ENCODE data around the gene CST6.
A peak's percentile ranks its signal among the peaks of the same experiment; 100 is the strongest.
"Not testable (repeated sequence)": the region's sequence is repeated elsewhere in the genome, so short reads cannot be mapped to it uniquely, and the experiment has no call there.

Gene CST6

DNA sequence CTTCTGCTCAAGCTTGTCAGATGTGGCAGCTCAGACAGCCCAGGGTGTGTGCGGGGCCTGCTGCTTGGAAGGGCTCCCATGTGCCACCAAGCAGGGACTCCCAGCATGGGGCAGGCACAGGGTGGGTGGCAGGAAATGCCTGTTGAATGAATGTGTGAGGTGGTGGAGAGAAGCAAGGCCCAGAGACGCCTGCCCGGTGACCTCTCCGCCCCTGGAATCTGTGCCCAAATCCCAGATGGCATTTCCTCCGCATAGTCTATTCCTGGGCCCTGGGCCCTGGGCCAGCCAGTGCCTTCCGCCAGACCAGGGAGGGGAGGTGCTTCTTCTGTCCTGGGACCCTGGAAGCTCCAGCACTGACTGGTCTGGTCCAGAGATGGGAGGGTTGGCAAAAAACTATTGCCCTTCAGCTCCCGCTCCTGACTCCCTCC, 3.7 kb downstream of the CST6 start:
- peaks cover 6% of the 10 kb centered on the region for H3K4me1 ChIP-seq (ENCODE audit: control insufficient read depth, insufficient read depth, low read length, poor library complexity, severe bottlenecking)
- no peak for DNase-seq
- no peaks in the 10 kb centered on the region for H3K36me3 ChIP-seq (ENCODE audit: control insufficient read depth, insufficient read depth, low read length)
- H3K27ac ChIP-seq (ENCODE audit: insufficient read depth, low read length, poor library complexity, severe bottlenecking): no peak overlapping the region
- H3K27me3 ChIP-seq (replicated peaks; ENCODE audit: control insufficient read depth, insufficient read depth, low read length, poor library complexity, severe bottlenecking): peaks cover 22% of the 10 kb centered on the region
- H3K4me3 ChIP-seq (ENCODE audit: insufficient read depth, low read depth, low read length, poor library complexity, severe bottlenecking): no peak overlapping the region
- H3K9me3 ChIP-seq (ENCODE audit: control insufficient read depth, low read length): no peaks in the 10 kb centered on the region

DNA sequence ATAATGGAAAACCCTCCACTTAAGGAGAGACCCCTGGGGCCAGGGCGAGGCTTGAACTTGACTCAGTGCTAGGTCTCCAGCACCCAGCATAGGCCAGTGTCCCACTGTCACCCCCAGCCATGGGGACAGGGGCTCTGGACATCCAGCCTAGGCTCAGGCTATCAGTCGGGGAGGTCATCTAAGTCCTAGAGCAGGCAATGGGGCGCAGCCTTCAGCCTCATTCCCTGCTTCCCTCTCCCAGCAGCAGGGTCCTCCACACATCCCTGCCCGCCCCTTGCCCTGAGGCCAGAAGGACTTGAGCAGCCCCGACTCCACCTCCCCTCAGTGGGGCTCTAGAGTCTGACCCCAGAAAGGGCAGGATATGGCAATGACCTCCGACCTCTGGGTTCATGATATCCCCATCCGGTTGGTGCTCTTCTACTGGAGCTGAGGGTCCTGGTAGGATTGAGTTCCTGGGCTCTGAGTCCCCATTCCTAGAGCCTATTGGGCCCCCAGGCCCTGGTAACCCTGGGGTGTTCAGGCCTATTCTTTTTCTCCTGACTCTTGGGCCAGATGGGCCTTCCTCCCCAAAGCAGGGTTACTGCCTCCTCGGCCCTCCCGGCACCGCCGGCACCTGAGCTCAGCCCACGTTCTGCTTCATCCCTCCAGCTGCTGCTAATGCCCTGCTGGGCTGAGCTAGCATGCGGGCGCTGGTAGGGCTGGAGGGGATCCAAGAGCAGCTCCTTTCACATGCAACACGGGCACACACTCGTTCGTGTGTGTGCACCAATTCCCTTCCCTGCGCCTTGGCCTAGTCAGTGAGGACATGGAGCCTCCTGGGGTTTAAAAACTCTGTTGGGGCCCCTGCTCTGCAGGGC, 4.4 kb downstream of the CST6 start:
- H3K4me1 ChIP-seq (ENCODE audit: control insufficient read depth, insufficient read depth, low read length, poor library complexity, severe bottlenecking): peaks cover 6% of the 10 kb centered on the region
- no peak overlapping the region for H3K27ac ChIP-seq (ENCODE audit: insufficient read depth, low read length, poor library complexity, severe bottlenecking)
- peaks cover 21% of the 10 kb centered on the region for H3K27me3 ChIP-seq (replicated peaks; ENCODE audit: control insufficient read depth, insufficient read depth, low read length, poor library complexity, severe bottlenecking)
- H3K36me3 ChIP-seq (ENCODE audit: control insufficient read depth, insufficient read depth, low read length): no peaks in the 10 kb centered on the region
- H3K4me3 ChIP-seq (ENCODE audit: insufficient read depth, low read depth, low read length, poor library complexity, severe bottlenecking): no peak overlapping the region
- H3K9me3 ChIP-seq (ENCODE audit: control insufficient read depth, low read length): no peaks in the 10 kb centered on the region
- DNase-seq: no peak

DNA sequence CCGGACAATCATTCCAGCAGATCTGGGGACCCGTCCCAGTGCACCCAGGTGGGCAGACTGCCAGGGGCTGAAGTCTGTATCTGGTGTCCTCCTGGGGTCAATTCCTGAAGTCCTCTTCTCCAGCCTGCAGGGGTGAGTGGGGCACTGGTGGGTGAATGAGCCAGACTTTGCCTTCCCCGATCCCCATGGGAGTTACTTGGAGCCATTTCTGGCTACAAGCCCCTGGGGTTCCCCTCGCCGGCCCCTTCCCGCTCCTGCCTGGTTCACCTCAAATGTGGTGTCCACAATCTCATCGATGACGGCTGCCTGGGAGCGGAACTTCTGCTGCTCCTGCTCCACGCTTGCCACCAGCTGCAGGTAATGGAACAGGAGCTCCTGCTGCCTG, 5.0 kb downstream of the CST6 start:
- DNase-seq: no peak
- H3K4me3 ChIP-seq (ENCODE audit: insufficient read depth, low read depth, low read length, poor library complexity, severe bottlenecking): no peak overlapping the region
- H3K27ac ChIP-seq (ENCODE audit: insufficient read depth, low read length, poor library complexity, severe bottlenecking): no peak overlapping the region
- H3K36me3 ChIP-seq (ENCODE audit: control insufficient read depth, insufficient read depth, low read length): no peaks in the 10 kb centered on the region
- H3K27me3 ChIP-seq (replicated peaks; ENCODE audit: control insufficient read depth, insufficient read depth, low read length, poor library complexity, severe bottlenecking): peaks cover 15% of the 10 kb centered on the region
- peaks cover 4% of the 10 kb centered on the region for H3K4me1 ChIP-seq (ENCODE audit: control insufficient read depth, insufficient read depth, low read length, poor library complexity, severe bottlenecking)
- no peaks in the 10 kb centered on the region for H3K9me3 ChIP-seq (ENCODE audit: control insufficient read depth, low read length)

DNA sequence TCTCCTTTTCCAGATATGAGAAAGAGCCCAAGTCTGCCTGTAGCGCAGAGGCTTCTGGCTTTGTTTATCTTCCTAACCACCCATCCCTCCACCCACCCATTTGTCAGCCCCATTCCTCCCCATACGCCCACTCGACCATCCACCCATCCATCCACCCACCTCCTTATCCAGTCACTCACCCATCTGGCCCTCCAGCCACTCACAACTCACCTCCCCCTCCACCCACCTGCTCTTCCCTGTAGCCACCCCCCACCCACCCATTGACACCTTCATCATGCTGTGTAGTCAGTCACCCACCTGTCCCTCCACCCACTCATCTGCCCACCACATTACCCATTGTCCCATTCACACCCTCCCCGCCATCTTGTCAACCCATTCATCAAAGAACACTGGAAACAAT, 5.5 kb downstream of the CST6 start:
- no peak for DNase-seq
- H3K4me1 ChIP-seq (ENCODE audit: control insufficient read depth, insufficient read depth, low read length, poor library complexity, severe bottlenecking): peaks cover 2% of the 10 kb centered on the region
- no peak overlapping the region for H3K27ac ChIP-seq (ENCODE audit: insufficient read depth, low read length, poor library complexity, severe bottlenecking)
- H3K27me3 ChIP-seq (replicated peaks; ENCODE audit: control insufficient read depth, insufficient read depth, low read length, poor library complexity, severe bottlenecking): peaks cover 10% of the 10 kb centered on the region
- H3K9me3 ChIP-seq (ENCODE audit: control insufficient read depth, low read length): no peaks in the 10 kb centered on the region
- no peak overlapping the region for H3K4me3 ChIP-seq (ENCODE audit: insufficient read depth, low read depth, low read length, poor library complexity, severe bottlenecking)
- no peaks in the 10 kb centered on the region for H3K36me3 ChIP-seq (ENCODE audit: control insufficient read depth, insufficient read depth, low read length)

DNA sequence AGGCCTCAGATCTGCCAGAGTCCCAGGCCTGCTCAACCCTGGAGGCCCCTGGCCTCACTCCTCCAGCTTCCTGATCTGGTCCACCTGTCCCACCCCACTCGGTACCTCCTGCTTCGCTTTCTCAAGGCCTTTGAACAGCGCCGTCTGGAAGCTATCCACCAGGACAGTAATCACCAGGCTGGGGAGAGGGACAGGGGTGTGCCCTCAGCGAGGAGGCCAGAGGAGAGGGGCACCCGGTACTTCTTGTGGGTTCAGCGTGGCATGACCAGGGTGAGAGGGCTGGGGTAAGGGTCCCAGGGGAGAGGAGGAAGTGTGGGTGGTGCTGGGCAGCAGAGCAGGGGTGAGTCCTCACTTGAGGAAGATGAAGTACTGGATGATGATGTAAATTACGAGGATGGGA, 8.4 kb downstream of the CST6 start:
- Histone ChIP-seq H3K27ac (ENCODE audit: insufficient read depth, low read length, poor library complexity, severe bottlenecking) (no peak overlapping the region), H3K36me3 (ENCODE audit: control insufficient read depth, insufficient read depth, low read length) (no peaks in the 10 kb centered on the region), H3K9me3 (ENCODE audit: control insufficient read depth, low read length) (no peaks in the 10 kb centered on the region), H3K4me1 (ENCODE audit: control insufficient read depth, insufficient read depth, low read length, poor library complexity, severe bottlenecking) (peaks cover 6% of the 10 kb centered on the region), H3K4me3 (ENCODE audit: insufficient read depth, low read depth, low read length, poor library complexity, severe bottlenecking) (no peak overlapping the region), H3K27me3 (replicated peaks; ENCODE audit: control insufficient read depth, insufficient read depth, low read length, poor library complexity, severe bottlenecking) (no peaks in the 10 kb centered on the region)
- DNase-seq: no peak

DNA sequence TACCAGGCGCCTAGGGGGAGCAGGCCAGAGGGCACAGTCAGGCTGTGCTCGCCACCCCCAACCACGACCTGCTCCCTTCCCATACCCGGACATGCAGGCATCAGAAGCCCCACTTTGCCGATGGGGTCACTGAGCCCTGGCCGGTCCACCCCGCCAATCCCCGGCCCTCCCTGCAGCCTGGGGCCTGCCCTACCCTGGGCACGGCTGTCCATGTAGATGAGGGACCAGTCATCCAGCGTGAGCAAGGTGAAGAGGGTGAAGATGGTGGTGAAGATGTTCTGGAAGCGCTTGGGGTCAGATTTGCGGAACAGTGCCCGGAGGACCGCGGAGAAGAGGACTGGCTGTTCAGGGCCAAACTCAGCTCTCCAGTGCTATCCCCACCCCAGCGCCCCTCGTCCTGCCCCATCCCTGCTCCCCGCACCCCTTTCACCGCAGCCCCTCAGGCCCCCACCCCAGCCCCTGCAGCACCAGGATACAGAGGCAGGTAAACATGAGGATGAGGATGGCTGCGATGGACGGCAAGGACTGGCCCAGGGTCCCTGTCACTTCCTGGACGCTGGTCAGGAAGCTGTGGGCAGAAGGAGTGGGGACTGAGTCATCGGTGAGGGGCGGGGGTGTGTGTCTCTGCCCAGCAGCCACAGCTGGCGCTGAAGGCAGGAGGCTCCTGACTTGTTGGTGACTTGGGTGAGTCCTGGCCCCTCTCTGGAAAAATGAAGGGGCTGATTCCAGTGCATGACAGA, 9.0 kb downstream of the CST6 start:
- no peak for DNase-seq
- Histone ChIP-seq H3K27ac (ENCODE audit: insufficient read depth, low read length, poor library complexity, severe bottlenecking) (no peak overlapping the region), H3K27me3 (replicated peaks; ENCODE audit: control insufficient read depth, insufficient read depth, low read length, poor library complexity, severe bottlenecking) (no peaks in the 10 kb centered on the region), H3K4me1 (ENCODE audit: control insufficient read depth, insufficient read depth, low read length, poor library complexity, severe bottlenecking) (peaks cover 6% of the 10 kb centered on the region), H3K4me3 (ENCODE audit: insufficient read depth, low read depth, low read length, poor library complexity, severe bottlenecking) (no peak overlapping the region), H3K9me3 (ENCODE audit: control insufficient read depth, low read length) (no peaks in the 10 kb centered on the region), H3K36me3 (ENCODE audit: control insufficient read depth, insufficient read depth, low read length) (no peaks in the 10 kb centered on the region)

DNA sequence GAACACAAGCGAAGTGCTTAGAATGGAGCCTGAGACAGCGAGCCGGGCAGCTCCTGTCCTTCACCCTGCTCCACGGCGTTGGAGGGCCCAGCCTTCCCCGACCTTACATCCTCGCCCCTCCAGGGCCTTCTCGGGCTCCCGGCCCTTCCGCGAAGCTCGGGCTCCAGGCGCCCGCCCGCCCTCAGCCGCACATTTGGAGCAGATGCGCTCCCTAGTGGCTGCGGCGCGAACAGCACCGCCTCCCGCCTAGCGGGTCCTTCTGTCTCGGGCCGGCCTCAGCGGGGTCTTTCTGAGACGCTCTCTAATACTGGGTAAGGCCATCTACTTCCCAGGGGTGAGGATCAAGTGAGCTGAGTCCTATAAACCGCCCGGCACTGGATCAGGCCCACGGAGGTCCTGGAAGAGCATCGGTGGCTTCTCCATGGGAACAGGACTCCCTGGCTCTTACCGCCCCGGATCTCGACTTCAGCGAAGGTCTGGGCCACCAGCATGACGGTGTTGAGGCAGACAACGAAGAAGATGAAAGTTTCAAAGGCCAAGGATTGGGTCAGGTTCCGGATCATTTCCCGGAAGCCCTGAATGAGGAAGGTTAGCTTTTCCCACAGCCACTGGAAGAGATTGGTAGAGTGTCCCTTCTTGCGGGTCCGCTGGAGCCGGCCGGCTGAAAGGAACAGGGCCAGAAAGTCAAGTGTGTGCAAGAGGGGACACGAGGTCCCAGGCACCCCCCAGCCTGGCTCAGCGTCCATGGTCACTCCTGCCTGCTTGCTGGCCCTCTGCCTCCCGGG, 10.8 kb downstream of the CST6 start:
- no peaks in the 10 kb centered on the region for H3K9me3 ChIP-seq (ENCODE audit: control insufficient read depth, low read length)
- peaks cover 6% of the 10 kb centered on the region for H3K4me1 ChIP-seq (ENCODE audit: control insufficient read depth, insufficient read depth, low read length, poor library complexity, severe bottlenecking)
- no peaks in the 10 kb centered on the region for H3K27me3 ChIP-seq (replicated peaks; ENCODE audit: control insufficient read depth, insufficient read depth, low read length, poor library complexity, severe bottlenecking)
- no peak overlapping the region for H3K4me3 ChIP-seq (ENCODE audit: insufficient read depth, low read depth, low read length, poor library complexity, severe bottlenecking)
- no peak overlapping the region for H3K27ac ChIP-seq (ENCODE audit: insufficient read depth, low read length, poor library complexity, severe bottlenecking)
- peak; percentile 47 to 62 (median 49) for DNase-seq
- no peaks in the 10 kb centered on the region for H3K36me3 ChIP-seq (ENCODE audit: control insufficient read depth, insufficient read depth, low read length)

DNA sequence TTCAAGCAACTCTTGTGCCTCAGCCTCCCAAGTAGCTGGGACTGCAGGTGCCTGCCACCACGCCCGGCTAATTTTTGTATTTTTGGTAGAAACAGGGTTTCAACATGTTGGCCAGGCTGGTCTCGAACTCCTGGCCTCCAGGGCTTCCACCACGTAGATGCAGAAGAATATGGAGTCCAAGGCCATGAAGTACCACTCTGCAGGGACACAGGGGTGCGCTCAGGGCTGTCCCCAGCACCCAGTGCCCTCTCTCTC, 11.3 kb downstream of the CST6 start:
- not testable (repeated sequence) for H3K4me3 ChIP-seq (ENCODE audit: insufficient read depth, low read depth, low read length, poor library complexity, severe bottlenecking); H3K9me3 ChIP-seq (ENCODE audit: control insufficient read depth, low read length); H3K27ac ChIP-seq (ENCODE audit: insufficient read depth, low read length, poor library complexity, severe bottlenecking); H3K36me3 ChIP-seq (ENCODE audit: control insufficient read depth, insufficient read depth, low read length); DNase-seq; H3K27me3 ChIP-seq (replicated peaks; ENCODE audit: control insufficient read depth, insufficient read depth, low read length, poor library complexity, severe bottlenecking); H3K4me1 ChIP-seq (ENCODE audit: control insufficient read depth, insufficient read depth, low read length, poor library complexity, severe bottlenecking)

DNA sequence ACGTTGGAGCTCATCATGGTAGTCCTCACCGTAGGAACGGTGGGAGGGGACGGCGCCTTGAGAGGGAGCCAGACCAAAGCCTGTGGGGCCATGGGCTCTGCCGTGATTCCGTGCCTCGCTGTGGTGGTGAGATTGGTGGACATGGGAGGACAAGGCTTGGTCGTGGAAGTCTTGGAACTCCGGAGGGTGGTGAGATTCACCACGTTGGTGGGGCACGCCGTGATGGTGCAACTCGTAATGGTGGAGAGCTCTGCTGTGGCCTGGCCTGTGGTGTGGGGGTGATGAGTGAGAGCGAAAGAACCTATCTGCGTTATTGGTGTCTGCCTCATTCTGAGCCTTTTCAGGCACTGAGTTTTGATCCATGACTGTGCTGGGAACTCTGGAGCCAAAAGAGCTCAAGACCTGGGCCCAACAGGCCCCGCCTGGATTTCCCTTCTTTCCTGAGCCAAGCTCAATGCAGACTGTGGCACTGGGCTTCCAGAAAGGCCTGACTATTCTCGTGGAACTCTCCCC, 14.3 kb downstream of the CST6 start, which contains the start of gene CATSPER1:
Gene CATSPER1, minus strand, starts transcription at position 463 of the 513 bp plus-strand sequence. Its CDS starts 100 bp downstream, at position 363.
- no peak for DNase-seq
- Histone ChIP-seq H3K36me3 (ENCODE audit: control insufficient read depth, insufficient read depth, low read length) (no peaks in the 10 kb centered on the region), H3K9me3 (ENCODE audit: control insufficient read depth, low read length) (no peaks in the 10 kb centered on the region), H3K27ac (ENCODE audit: insufficient read depth, low read length, poor library complexity, severe bottlenecking) (no peak within 1 kb of the TSS), H3K27me3 (replicated peaks; ENCODE audit: control insufficient read depth, insufficient read depth, low read length, poor library complexity, severe bottlenecking) (no peaks in the 10 kb centered on the region), H3K4me1 (ENCODE audit: control insufficient read depth, insufficient read depth, low read length, poor library complexity, severe bottlenecking) (peaks cover 6% of the 10 kb centered on the region), H3K4me3 (ENCODE audit: insufficient read depth, low read depth, low read length, poor library complexity, severe bottlenecking) (no peak within 1 kb of the TSS)

Data from effector memory CD4-positive, alpha-beta T cell (primary cell).